GM12878 (cell line): ENCODE measurements around the gene MAN2A1. TPM values are rescaled to one million over a fixed set of nuclear protein-coding genes. Genes with fewer than 3 reads are reported as not detected.

ENCODE experiments used
- ATAC-seq: fragments of 200-7000 bp; cut with Tn5 transposase; 3 replicates; pipeline ENCODE4 v1.9.1; 2020; ENCODE audit warnings: mild to moderate bottlenecking, moderate library complexity
- BruUV-seq: library from RNA; stranded (reverse); fragments of 400-500 nt; replicated peaks from 2 replicates; lab custom pipeline; 2021; lab: Mats Ljungman, UMichigan
- CTCF ChIA-PET: fragments of 300-600 bp; sonication (Branson Sonifier 250); formaldehyde crosslinking; extraction: SDS; loops from one replicate; lab custom pipeline; 2021; ENCODE audit warnings: inconsistent platforms; lab: Yijun Ruan, JAX
- POLR2A ChIA-PET: fragments of 350-600 bp; formaldehyde crosslinking; extraction: SDS; loops from one replicate; lab custom pipeline; 2021; ENCODE audit warnings: inconsistent platforms; lab: Charles Lee
- RAD21 ChIA-PET: fragments of 300-600 bp; sonication (Branson Sonifier 250); formaldehyde crosslinking; loops from one replicate; lab custom pipeline; 2023; ENCODE audit warnings: antibody characterized with exemption; ENCODE audit not compliant: unreplicated experiment; lab: Charles Lee
- SMC1A ChIA-PET: fragments of 300-600 bp; sonication (Branson Sonifier 250); formaldehyde crosslinking; loops from one replicate; lab custom pipeline; 2023; ENCODE audit not compliant: unreplicated experiment, uncharacterized antibody; lab: Charles Lee
- DNase-seq: peaks from one replicate; pipeline ENCODE4 v3.0.0-alpha.2; 2011; ENCODE audit warnings: low read depth, low spot score
- FAIRE-seq: peaks from 3 replicates; lab custom pipeline; 2011; peaks lifted over from hg19 to GRCh38; lab: Jason Lieb, UNC
- H2AFZ ChIP-seq: 2 replicates; pipeline ENCODE4 v1.6.0; 2011; ENCODE audit warnings: low read depth, low read length, control low read depth; ENCODE audit not compliant: control insufficient read depth
- H3K27ac ChIP-seq: 2 replicates; pipeline ENCODE4 v1.5.1; 2011; ENCODE audit warnings: control low read depth; ENCODE audit not compliant: control insufficient read depth, insufficient read depth
- H3K27me3 ChIP-seq, 2 experiments: replicated peaks in 1 of 2; 2 replicates each; pipeline versions ENCODE4 v1.6.0 to v1.6.1; 2011; ENCODE audit warnings: low read length in 1 of 2; ENCODE audit not compliant: control insufficient read depth in 2 of 2, insufficient read depth in 2 of 2
- H3K36me3 ChIP-seq, 2 experiments: 2 replicates each; pipeline ENCODE4 v1.5.1; 2011; ENCODE audit warnings: low read length in 1 of 2; ENCODE audit not compliant: control insufficient read depth in 2 of 2, insufficient read depth in 2 of 2
- H3K4me1 ChIP-seq: 2 replicates; pipeline ENCODE4 v1.6.1; 2011; ENCODE audit warnings: mild to moderate bottlenecking, low read length, moderate library complexity, mixed read lengths; ENCODE audit not compliant: control insufficient read depth, insufficient read depth
- H3K4me2 ChIP-seq: 2 replicates; pipeline ENCODE4 v1.6.0; 2011; ENCODE audit warnings: control low read depth; ENCODE audit not compliant: control insufficient read depth, insufficient read depth
- H3K4me3 ChIP-seq: fragments of 200-600 bp; sonication (generic); 2 replicates; pipeline ENCODE4 v1.5.1; 2016
- H3K79me2 ChIP-seq: 2 replicates; pipeline ENCODE4 v1.6.0; 2011; ENCODE audit warnings: low read length; ENCODE audit not compliant: control insufficient read depth, insufficient read depth
- H3K9ac ChIP-seq: 2 replicates; pipeline ENCODE4 v1.8.0; 2011; ENCODE audit warnings: low read length, control low read depth, mixed read lengths; ENCODE audit not compliant: control insufficient read depth, insufficient read depth
- H3K9me3 ChIP-seq: replicated peaks from 3 replicates; pipeline ENCODE4 v1.5.1; 2011; ENCODE audit warnings: mild to moderate bottlenecking, low read length; ENCODE audit not compliant: control insufficient read depth, insufficient read depth
- H4K20me1 ChIP-seq: 2 replicates; pipeline ENCODE4 v1.6.0; 2011; ENCODE audit not compliant: control insufficient read depth, insufficient read depth
- ASH2L ChIP-seq: fragments of 300-600, 200-600 bp; sonication (generic); IDR thresholded peaks from 2 replicates; pipeline ENCODE4 v1.6.1; 2017; ENCODE audit warnings: low read depth, mild to moderate bottlenecking, borderline replicate concordance
- BCL11A ChIP-seq: IDR thresholded peaks from 2 replicates; pipeline ENCODE4 v1.6.1; 2011; ENCODE audit warnings: low read depth, low read length
- BHLHE40 ChIP-seq, 2 experiments: fragments of 450-650 bp in 1 of 2; IDR thresholded peaks; 2 replicates each; pipeline ENCODE4 v1.6.1; 2011 to 2017; ENCODE audit warnings: low read depth in 2 of 2, borderline replicate concordance in 1 of 2, improper control_type of control experiment in 1 of 2, low read length in 1 of 2, mild to moderate bottlenecking in 1 of 2
- HSF1 ChIP-seq: fragments of 150-350 bp; IDR thresholded peaks from 2 replicates; pipeline ENCODE4 v1.6.1; 2014; ENCODE audit warnings: mild to moderate bottlenecking, low read depth, low read length
- JUND ChIP-seq: IDR thresholded peaks from 2 replicates; pipeline ENCODE4 v1.6.1; 2012; ENCODE audit warnings: low read depth, mild to moderate bottlenecking, low read length, improper control_type of control experiment, moderate library complexity
- NFYA ChIP-seq: IDR thresholded peaks from 2 replicates; pipeline ENCODE4 v1.6.1; 2011; ENCODE audit warnings: low read depth, mild to moderate bottlenecking, low read length, improper control_type of control experiment, borderline replicate concordance
- REST ChIP-seq: IDR thresholded peaks from 2 replicates; pipeline ENCODE4 v1.6.1; 2012; ENCODE audit warnings: mild to moderate bottlenecking, low read depth, low read length
- WGBS: methylation state at CpG from one replicate; pipeline ENCODE4 v1.1.6; 2016; ENCODE audit warnings: low lambda C conversion rate; ENCODE audit not compliant: insufficient replicate concordance, insufficient coverage; ENCODE audit errors: missing lambda C conversion rate; 5-methylcytosine and 5-hydroxymethylcytosine counted together
- in situ Hi-C: fragments of 300-500 bp; cut with MboI; formaldehyde crosslinking; loops from 9 replicates; pipeline ENCODE4 v1.14.3; 2018; ENCODE audit warnings: mixed read lengths
- intact Hi-C: fragments of 100-400 bp; cut with micrococcal nuclease; formaldehyde crosslinking; loops from one replicate; pipeline ENCODE4 v1.14.2; 2022; ENCODE audit not compliant: unreplicated experiment
- polyA plus RNA-seq, 11 experiments: library from polyadenylated mRNA; depleted of rRNA in 4 of 11; unstranded in 6 of 11; stranded (reverse) in 5 of 11; fragments of >200 nt; fragmentation: Nextera tagmentation in 4 of 11; fragmentation: Illumina TruSeq in 1 of 11; extraction: Ambion mirVana in 4 of 11; extraction: Trizol in 1 of 11; gene quantifications; 1 replicate in 1 of 11; 2 replicates in 10 of 11; pipeline versions ENCODE4 v1.2.1 to v1.2.3, GENCODE V29; 2011 to 2016; ENCODE audit warnings: inconsistent platforms in 2 of 11, missing spikeins in 2 of 11, low read depth in 1 of 11
- total RNA-seq, 4 experiments: library from RNA; depleted of rRNA in 3 of 4; stranded (reverse); fragments of >200 nt in 3 of 4; fragmentation: Illumina TruSeq in 1 of 4; extraction: Trizol in 1 of 4; gene quantifications; 2 replicates each; pipeline versions ENCODE4 v1.2.1 to v1.2.3, GENCODE V29; 2013 to 2021
- TF ChIP-seq, protein P1 (sequence below): fragments of 450-650 bp; formaldehyde crosslinking; IDR thresholded peaks from 2 replicates; pipeline ENCODE4 v1.4.0; 2020; ENCODE audit warnings: mild to moderate bottlenecking, moderate library complexity
- TF ChIP-seq, protein P2 (sequence below): fragments of 450-650 bp; IDR thresholded peaks from 2 replicates; pipeline ENCODE4 v1.6.1; 2017; ENCODE audit warnings: mild to moderate bottlenecking, moderate library complexity

MAN2A1 gene
- total and polyA plus RNA-seq, 10 of the 15 experiments (the other 5 are each of a cell fraction or from before 2014, with no cell fraction given): 4.2 to 27.9 (median 10.5) TPM

DNA sequence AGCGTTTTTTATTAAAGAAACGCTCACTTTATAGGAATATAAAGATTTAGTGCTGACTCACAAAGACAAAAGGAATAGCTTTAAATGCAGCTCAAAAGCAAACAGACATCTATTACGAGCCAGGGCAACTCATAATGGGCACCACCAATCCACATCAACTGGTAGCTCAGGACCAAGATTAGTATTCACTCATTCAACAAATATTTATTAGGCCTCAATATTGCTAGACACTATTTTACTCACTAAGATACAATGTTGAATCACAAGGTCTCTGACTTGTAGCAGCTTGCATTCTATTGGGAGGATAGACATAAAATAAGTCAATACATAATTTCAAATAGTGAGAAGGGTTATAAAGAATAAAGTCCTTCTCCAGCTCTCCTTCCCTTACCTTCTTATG, 8.0 kb upstream of the MAN2A1 start:
- BruUV-seq: no TSS peak
- CTCF ChIA-PET: no interaction called here
- TF ChIP-seq, protein P1, sequence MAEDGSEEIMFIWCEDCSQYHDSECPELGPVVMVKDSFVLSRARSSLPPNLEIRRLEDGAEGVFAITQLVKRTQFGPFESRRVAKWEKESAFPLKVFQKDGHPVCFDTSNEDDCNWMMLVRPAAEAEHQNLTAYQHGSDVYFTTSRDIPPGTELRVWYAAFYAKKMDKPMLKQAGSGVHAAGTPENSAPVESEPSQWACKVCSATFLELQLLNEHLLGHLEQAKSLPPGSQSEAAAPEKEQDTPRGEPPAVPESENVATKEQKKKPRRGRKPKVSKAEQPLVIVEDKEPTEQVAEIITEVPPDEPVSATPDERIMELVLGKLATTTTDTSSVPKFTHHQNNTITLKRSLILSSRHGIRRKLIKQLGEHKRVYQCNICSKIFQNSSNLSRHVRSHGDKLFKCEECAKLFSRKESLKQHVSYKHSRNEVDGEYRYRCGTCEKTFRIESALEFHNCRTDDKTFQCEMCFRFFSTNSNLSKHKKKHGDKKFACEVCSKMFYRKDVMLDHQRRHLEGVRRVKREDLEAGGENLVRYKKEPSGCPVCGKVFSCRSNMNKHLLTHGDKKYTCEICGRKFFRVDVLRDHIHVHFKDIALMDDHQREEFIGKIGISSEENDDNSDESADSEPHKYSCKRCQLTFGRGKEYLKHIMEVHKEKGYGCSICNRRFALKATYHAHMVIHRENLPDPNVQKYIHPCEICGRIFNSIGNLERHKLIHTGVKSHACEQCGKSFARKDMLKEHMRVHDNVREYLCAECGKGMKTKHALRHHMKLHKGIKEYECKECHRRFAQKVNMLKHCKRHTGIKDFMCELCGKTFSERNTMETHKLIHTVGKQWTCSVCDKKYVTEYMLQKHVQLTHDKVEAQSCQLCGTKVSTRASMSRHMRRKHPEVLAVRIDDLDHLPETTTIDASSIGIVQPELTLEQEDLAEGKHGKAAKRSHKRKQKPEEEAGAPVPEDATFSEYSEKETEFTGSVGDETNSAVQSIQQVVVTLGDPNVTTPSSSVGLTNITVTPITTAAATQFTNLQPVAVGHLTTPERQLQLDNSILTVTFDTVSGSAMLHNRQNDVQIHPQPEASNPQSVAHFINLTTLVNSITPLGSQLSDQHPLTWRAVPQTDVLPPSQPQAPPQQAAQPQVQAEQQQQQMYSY: no peak
- TF ChIP-seq HSF1: no peak
- no peak for TF ChIP-seq NFYA
- no peak for TF ChIP-seq JUND
- no peak for TF ChIP-seq BCL11A
- TF ChIP-seq, protein P2, sequence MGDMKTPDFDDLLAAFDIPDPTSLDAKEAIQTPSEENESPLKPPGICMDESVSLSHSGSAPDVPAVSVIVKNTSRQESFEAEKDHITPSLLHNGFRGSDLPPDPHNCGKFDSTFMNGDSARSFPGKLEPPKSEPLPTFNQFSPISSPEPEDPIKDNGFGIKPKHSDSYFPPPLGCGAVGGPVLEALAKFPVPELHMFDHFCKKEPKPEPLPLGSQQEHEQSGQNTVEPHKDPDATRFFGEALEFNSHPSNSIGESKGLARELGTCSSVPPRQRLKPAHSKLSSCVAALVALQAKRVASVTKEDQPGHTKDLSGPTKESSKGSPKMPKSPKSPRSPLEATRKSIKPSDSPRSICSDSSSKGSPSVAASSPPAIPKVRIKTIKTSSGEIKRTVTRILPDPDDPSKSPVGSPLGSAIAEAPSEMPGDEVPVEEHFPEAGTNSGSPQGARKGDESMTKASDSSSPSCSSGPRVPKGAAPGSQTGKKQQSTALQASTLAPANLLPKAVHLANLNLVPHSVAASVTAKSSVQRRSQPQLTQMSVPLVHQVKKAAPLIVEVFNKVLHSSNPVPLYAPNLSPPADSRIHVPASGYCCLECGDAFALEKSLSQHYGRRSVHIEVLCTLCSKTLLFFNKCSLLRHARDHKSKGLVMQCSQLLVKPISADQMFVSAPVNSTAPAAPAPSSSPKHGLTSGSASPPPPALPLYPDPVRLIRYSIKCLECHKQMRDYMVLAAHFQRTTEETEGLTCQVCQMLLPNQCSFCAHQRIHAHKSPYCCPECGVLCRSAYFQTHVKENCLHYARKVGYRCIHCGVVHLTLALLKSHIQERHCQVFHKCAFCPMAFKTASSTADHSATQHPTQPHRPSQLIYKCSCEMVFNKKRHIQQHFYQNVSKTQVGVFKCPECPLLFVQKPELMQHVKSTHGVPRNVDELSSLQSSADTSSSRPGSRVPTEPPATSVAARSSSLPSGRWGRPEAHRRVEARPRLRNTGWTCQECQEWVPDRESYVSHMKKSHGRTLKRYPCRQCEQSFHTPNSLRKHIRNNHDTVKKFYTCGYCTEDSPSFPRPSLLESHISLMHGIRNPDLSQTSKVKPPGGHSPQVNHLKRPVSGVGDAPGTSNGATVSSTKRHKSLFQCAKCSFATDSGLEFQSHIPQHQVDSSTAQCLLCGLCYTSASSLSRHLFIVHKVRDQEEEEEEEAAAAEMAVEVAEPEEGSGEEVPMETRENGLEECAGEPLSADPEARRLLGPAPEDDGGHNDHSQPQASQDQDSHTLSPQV: no peak
- no peak for TF ChIP-seq BHLHE40 (IDR thresholded peaks at IDR 0.05; ENCODE audit: borderline replicate concordance in 1 of 2, low read depth in 2 of 2, low read length in 1 of 2)
- no peak for TF ChIP-seq REST
- no peak for TF ChIP-seq ASH2L

More for the DNA sequence above, 8.0 kb upstream of the MAN2A1 start:
- ATAC-seq (no peak), DNase-seq (no peak), FAIRE-seq (no peak)
- H3K36me3 ChIP-seq: no peaks in the 10 kb centered on the region
- ChIA-PET SMC1A (interaction anchor here (0.9 to 1.4 kb wide), 4 partner anchors 9 to 60 kb away, joined by 3 to 5 read pairs (median 4); partner anchors contain the start of gene MAN2A1), POLR2A (interaction anchor here (0.5 to 0.6 kb wide), 2 partner anchors 9 to 272 kb away, joined by 4 read pairs; no protein-coding TSS in a partner anchor), RAD21 (no interaction called here)
- no peaks in the 10 kb centered on the region for H4K20me1 ChIP-seq
- no peak overlapping the region for H3K9ac ChIP-seq
- no peaks in the 10 kb centered on the region for H3K79me2 ChIP-seq
- H2AFZ ChIP-seq: no peak overlapping the region
- in situ Hi-C loops: loop anchor here (10.0 kb wide), 1 partner anchor 1037 kb away; no protein-coding TSS in a partner anchor
- no peak overlapping the region for H3K27ac ChIP-seq
- 2% methylated on average over 3 of the region's 3 CpGs for WGBS
- H3K27me3 ChIP-seq: peaks cover 0 to 3% of the 10 kb centered on the region in 2 experiments; a peak in 3 of 4 replicates
- no peak overlapping the region for H3K4me2 ChIP-seq
- H3K9me3 ChIP-seq: no peaks in the 10 kb centered on the region
- no peak overlapping the region for H3K4me3 ChIP-seq
- intact Hi-C loops: loop anchor here (10.0 kb wide), 1 partner anchor 757 kb away; no protein-coding TSS in a partner anchor
- H3K4me1 ChIP-seq: no peaks in the 10 kb centered on the region
